NT2/D1 (cell line): ENCODE measurements around the gene AIRE.
"Not testable (repeated sequence)": the region's sequence is repeated elsewhere in the genome, so short reads cannot be mapped to it uniquely, and the experiment has no call there.

ENCODE experiments used
- DNase-seq: peaks from one replicate; pipeline ENCODE4 v3.0.0-alpha.2; 2011; ENCODE audit warnings: low read depth, low spot score
- H3K27me3 ChIP-seq: 2 replicates; pipeline ENCODE4 v1.6.0; 2011; ENCODE audit warnings: mild to moderate bottlenecking; ENCODE audit not compliant: insufficient read length, insufficient read depth
- H3K36me3 ChIP-seq: 2 replicates; pipeline ENCODE4 v1.6.1; 2011; ENCODE audit warnings: mild to moderate bottlenecking, low read length, mixed read lengths; ENCODE audit not compliant: insufficient read depth, insufficient read length
- H3K4me1 ChIP-seq: 2 replicates; pipeline ENCODE4 v1.5.1; 2011; ENCODE audit not compliant: insufficient read depth, insufficient read length
- H3K4me3 ChIP-seq: 2 replicates; pipeline ENCODE4 v1.5.1; 2011; ENCODE audit warnings: low read depth; ENCODE audit not compliant: insufficient read length
- H3K9ac ChIP-seq: 2 replicates; pipeline ENCODE4 v1.6.0; 2011; ENCODE audit warnings: low read depth; ENCODE audit not compliant: insufficient read length
- H3K9me3 ChIP-seq: 2 replicates; pipeline ENCODE4 v1.5.1; 2011; ENCODE audit warnings: mild to moderate bottlenecking, low read length; ENCODE audit not compliant: insufficient read depth
- SUZ12 ChIP-seq: IDR thresholded peaks from 2 replicates; pipeline ENCODE4 v1.6.1; 2011; ENCODE audit not compliant: insufficient read length, insufficient read depth; ENCODE audit errors: extremely low read depth
- YY1 ChIP-seq: IDR thresholded peaks from 2 replicates; pipeline ENCODE4 v1.6.1; 2011; ENCODE audit not compliant: insufficient read length, insufficient read depth
- ZNF274 ChIP-seq: IDR thresholded peaks from 2 replicates; pipeline ENCODE4 v1.6.1; 2011; ENCODE audit warnings: mild to moderate bottlenecking, low read depth, low read length

AIRE gene

GRCh38 chr21:44285138-44285992 lies at the start of gene AIRE:
Gene AIRE (plus strand): TSS chr21:44285876. CDS start chr21:44286007, 131 bp downstream.
- peaks cover 47% of the 10 kb centered on the region for H3K4me1 ChIP-seq
- H3K4me3 ChIP-seq: no peak within 1 kb of the TSS
- DNase-seq: no peak
- peak within 1 kb of the TSS; percentile 22 for H3K9ac ChIP-seq
- H3K27me3 ChIP-seq: peaks cover 4% of the 10 kb centered on the region
- H3K36me3 ChIP-seq: no peaks in the 10 kb centered on the region
- H3K9me3 ChIP-seq: no peaks in the 10 kb centered on the region
- TF ChIP-seq YY1 (no peak), SUZ12 (no peak), ZNF274 (no peak)

GRCh38 chr21:44240353-44240752 lies 45.3 kb upstream of the AIRE start:
- not testable (repeated sequence) for H3K4me1 ChIP-seq, H3K9me3 ChIP-seq, H3K27me3 ChIP-seq, H3K4me3 ChIP-seq, H3K9ac ChIP-seq, H3K36me3 ChIP-seq, DNase-seq

- not testable (repeated sequence) for H3K9ac ChIP-seq, DNase-seq, H3K4me3 ChIP-seq, H3K36me3 ChIP-seq, H3K4me1 ChIP-seq, H3K9me3 ChIP-seq, H3K27me3 ChIP-seq
These were observed 44.8 kb upstream of the AIRE start, which contains the start of gene ICOSLG for GRCh38 chr21:44240842-44241241. Gene ICOSLG (minus strand): TSS chr21:44240943. CDS start chr21:44240817, 126 bp downstream.

- H3K4me1 ChIP-seq, H3K9me3 ChIP-seq, H3K36me3 ChIP-seq, H3K9ac ChIP-seq, DNase-seq, H3K27me3 ChIP-seq, H3K4me3 ChIP-seq: not testable (repeated sequence)
These were observed 44.4 kb upstream of the AIRE start for GRCh38 chr21:44241281-44241680.

- H3K4me1 ChIP-seq, H3K4me3 ChIP-seq, H3K9me3 ChIP-seq, H3K27me3 ChIP-seq, H3K36me3 ChIP-seq, H3K9ac ChIP-seq, DNase-seq: not testable (repeated sequence)
These were observed 41.7 kb upstream of the AIRE start for GRCh38 chr21:44243980-44244379.

GRCh38 chr21:44247904-44248303 lies 37.8 kb upstream of the AIRE start:
- H3K9ac ChIP-seq, H3K36me3 ChIP-seq, H3K9me3 ChIP-seq, H3K27me3 ChIP-seq, H3K4me3 ChIP-seq, DNase-seq, H3K4me1 ChIP-seq: not testable (repeated sequence)

GRCh38 chr21:44249204-44250037 lies 36.3 kb upstream of the AIRE start:
- H3K9ac ChIP-seq, H3K9me3 ChIP-seq, H3K27me3 ChIP-seq, DNase-seq, H3K4me1 ChIP-seq, H3K4me3 ChIP-seq, H3K36me3 ChIP-seq: not testable (repeated sequence)
